Ishikawa (cell line): Measurements from ENCODE around the gene KCNH3.

Source experiments
- CEBPB ChIP-seq: IDR thresholded peaks from 2 replicates; pipeline ENCODE4 v1.6.1; 2012
- EGR1 ChIP-seq: IDR thresholded peaks from 2 replicates; pipeline ENCODE4 v1.6.1; 2012
- FOXM1 ChIP-seq: IDR thresholded peaks from 2 replicates; pipeline ENCODE4 v1.6.1; 2012; ENCODE audit warnings: low read depth, borderline replicate concordance
- RAD21 ChIP-seq: IDR thresholded peaks from 2 replicates; pipeline ENCODE4 v1.6.1; 2012; ENCODE audit warnings: low read depth
- REST ChIP-seq: IDR thresholded peaks from 2 replicates; pipeline ENCODE4 v1.6.1; 2012; ENCODE audit warnings: low read depth, mild to moderate bottlenecking

- TF ChIP-seq REST (no peak), RAD21 (no peak), EGR1 (no peak), CEBPB (no peak), FOXM1 (no peak)
Measured at GRCh38 chr12:49543221-49543913, 4.5 kb downstream of the KCNH3 start.
